Measurements from ENCODE around the gene CES4A. TPM values are rescaled to one million over a fixed set of nuclear protein-coding genes. Genes with fewer than 3 reads are reported as not detected.

The CES4A gene
- total RNA-seq, 2 experiments from 2014 or later, result 28.9 to 30.5 TPM

DNA sequence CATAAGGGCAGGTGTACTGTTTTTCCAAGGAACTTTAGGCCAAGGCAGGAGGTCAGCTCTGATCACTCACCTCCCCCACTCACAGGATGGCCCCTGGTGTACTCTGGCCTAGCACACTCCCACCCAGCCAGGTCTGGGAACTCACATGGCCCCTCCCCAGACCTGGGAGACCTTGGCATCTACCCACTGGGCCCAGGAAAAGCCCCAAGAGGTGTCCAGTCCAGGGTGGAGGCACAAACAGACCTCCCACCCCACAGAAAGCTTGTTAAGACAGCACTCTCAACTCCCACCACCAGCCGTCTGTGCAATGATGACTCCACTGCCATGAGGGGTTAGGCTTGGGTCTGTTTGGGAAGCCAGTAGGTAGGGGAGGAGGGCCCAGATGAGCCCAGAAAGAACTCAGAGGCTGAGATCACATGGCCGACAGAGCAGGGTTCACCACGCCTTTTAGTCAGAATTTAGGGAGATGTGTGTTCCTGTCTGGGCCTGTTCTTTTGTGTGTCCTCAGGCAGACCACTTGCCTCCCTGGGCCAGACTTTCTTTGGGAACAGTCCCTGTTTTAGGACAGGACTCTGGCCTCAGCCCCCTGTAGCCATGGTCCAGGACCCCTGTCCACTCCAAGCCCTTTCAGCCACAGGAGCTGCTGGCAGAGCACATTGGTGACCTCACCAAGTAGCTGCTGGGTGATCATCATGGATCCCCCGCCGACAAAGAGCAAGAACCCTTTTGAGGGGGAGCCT, 28.5 kb downstream of the CES4A start:
- no peak overlapping the region for H3K4me3 Mint-ChIP-seq
- POLR2A ChIA-PET, result interaction anchor here (0.6 kb wide), 1 partner anchor 134 kb away, joined by 3 read pairs; the partner anchor contains the start of gene B3GNT9
- no peak for DNase-seq
- CTCF ChIA-PET, result interaction anchor here (0.8 to 11.2 kb wide), 21 partner anchors 9 to 188 kb away, joined by 3 to 129 read pairs (median 6); partner anchors contain the start of genes B3GNT9, CBFB, E2F4 and FBXL8
- H3K9me3 Mint-ChIP-seq, result no peaks in the 10 kb centered on the region
- H3K4me1 Mint-ChIP-seq, result peaks cover 41% of the 10 kb centered on the region
- no peaks in the 10 kb centered on the region for H3K36me3 Mint-ChIP-seq (ENCODE audit: low read depth)
- peak overlapping the region; percentile 65 for H3K27ac Mint-ChIP-seq
- H3K27me3 Mint-ChIP-seq, result no peaks in the 10 kb centered on the region

- POLR2A ChIA-PET, result interaction anchor here (0.6 to 1.2 kb wide), 3 partner anchors 11 to 136 kb away, joined by 3 to 4 read pairs (median 3); partner anchors contain the start of gene B3GNT9
- no peaks in the 10 kb centered on the region for H3K36me3 Mint-ChIP-seq (ENCODE audit: low read depth)
Observed at GRCh38 chr16:67017421-67017750, 29.0 kb downstream of the CES4A start.

DNA sequence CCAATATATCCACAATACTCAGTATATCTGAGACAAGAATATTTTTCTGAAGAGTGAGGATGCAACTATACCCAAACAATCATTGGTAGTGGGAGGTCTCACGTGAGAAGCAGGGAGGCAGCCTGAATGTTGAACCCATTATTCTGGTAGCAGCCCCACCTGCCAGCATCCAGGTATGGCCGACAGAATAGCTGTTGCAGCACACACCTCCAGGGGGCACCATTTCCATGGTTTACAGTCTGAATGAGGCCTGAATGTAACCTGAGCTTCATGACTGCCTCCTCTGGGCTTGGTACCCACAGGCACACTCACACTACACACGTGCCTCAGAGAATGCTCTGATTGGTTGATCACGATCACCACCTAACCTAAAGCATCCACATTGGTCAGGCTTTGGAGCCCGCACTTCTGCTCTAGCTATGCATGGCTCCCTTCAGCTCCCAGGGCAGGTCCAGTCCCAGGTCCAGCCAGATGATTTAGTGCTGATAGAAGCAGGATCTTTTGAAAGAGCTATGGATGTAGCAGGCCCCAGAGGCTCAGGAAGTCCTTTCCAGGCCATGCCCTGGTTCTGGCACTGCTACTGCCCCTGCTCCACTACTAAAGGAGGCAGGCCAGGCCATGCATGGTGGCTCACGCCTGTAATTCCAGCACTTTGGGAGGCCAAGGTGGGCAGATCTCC, 29.6 kb downstream of the CES4A start:
- H3K4me1 Mint-ChIP-seq, result peaks cover 42% of the 10 kb centered on the region
- DNase-seq, result peak; percentile 94
- no peaks in the 10 kb centered on the region for H3K27me3 Mint-ChIP-seq
- ChIA-PET POLR2A (interaction anchor here (1.0 to 1.2 kb wide), 2 partner anchors 10 to 135 kb away, joined by 3 to 4 read pairs; no protein-coding TSS in a partner anchor), CTCF (interaction anchor here (0.6 to 11.2 kb wide), 60 partner anchors 10 to 231 kb away, joined by 3 to 129 read pairs (median 5); partner anchors contain the start of genes B3GNT9, CBFB, CES3 and CES4A)
- no peaks in the 10 kb centered on the region for H3K36me3 Mint-ChIP-seq (ENCODE audit: low read depth)
- H3K4me3 Mint-ChIP-seq, result no peak overlapping the region
- no peaks in the 10 kb centered on the region for H3K9me3 Mint-ChIP-seq
- peak overlapping the region; percentile 46 for H3K27ac Mint-ChIP-seq

More at GRCh38 chr16:67017421-67017750, 29.0 kb downstream of the CES4A start:
- CTCF ChIA-PET, result interaction anchor here (0.8 to 11.2 kb wide), 47 partner anchors 10 to 210 kb away, joined by 3 to 129 read pairs (median 6); partner anchors contain the start of genes B3GNT9, CBFB, CES4A and CIAO2B
- Mint-ChIP-seq H3K4me3 (no peak overlapping the region), H3K27me3 (no peaks in the 10 kb centered on the region), H3K27ac (no peak overlapping the region), H3K9me3 (no peaks in the 10 kb centered on the region), H3K4me1 (peaks cover 38% of the 10 kb centered on the region)
- DNase-seq, result no peak

DNA sequence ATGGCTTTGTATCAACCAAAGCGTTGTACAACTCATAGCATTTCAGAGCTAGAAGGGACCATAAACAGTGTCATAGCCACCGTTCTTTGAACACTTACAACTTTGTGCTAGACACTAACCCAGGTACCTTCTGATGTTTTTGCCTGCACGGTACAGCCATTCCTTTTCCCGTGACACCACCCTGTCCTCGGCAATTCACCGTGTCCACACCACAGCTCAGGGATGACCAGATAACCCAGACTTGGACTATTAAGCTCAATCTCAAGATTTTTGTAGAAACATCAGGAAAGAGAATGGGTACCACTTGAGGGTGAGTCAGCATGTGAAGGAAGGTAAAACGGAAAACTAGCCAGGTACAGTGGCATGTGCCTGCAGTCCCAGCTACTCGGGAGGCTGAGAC, 30.8 kb downstream of the CES4A start:
- DNase-seq, result no peak
- no peaks in the 10 kb centered on the region for H3K36me3 Mint-ChIP-seq (ENCODE audit: low read depth)
- ChIA-PET CTCF (interaction anchor here (0.7 to 11.2 kb wide), 17 partner anchors 9 to 433 kb away, joined by 3 to 129 read pairs (median 6); partner anchors contain the start of genes B3GNT9, CBFB, FBXL8 and TRADD), POLR2A (no interaction called here)
- no peak overlapping the region for H3K27ac Mint-ChIP-seq
- H3K4me3 Mint-ChIP-seq, result no peak overlapping the region
- H3K27me3 Mint-ChIP-seq, result no peaks in the 10 kb centered on the region
- H3K9me3 Mint-ChIP-seq, result no peaks in the 10 kb centered on the region
- H3K4me1 Mint-ChIP-seq, result peaks cover 40% of the 10 kb centered on the region

- Mint-ChIP-seq H3K36me3 (ENCODE audit: low read depth) (no peaks in the 10 kb centered on the region), H3K4me3 (no peak overlapping the region), H3K4me1 (peaks cover 34% of the 10 kb centered on the region), H3K27ac (no peak overlapping the region), H3K9me3 (no peaks in the 10 kb centered on the region), H3K27me3 (no peaks in the 10 kb centered on the region)
- ChIA-PET CTCF (interaction anchor here (0.6 to 11.2 kb wide), 5 partner anchors 10 to 188 kb away, joined by 3 to 129 read pairs (median 4); partner anchors contain the start of genes B3GNT9 and CES3), POLR2A (no interaction called here)
- DNase-seq, result no peak
Observed at GRCh38 chr16:67021321-67021720, 32.9 kb downstream of the CES4A start.

DNA sequence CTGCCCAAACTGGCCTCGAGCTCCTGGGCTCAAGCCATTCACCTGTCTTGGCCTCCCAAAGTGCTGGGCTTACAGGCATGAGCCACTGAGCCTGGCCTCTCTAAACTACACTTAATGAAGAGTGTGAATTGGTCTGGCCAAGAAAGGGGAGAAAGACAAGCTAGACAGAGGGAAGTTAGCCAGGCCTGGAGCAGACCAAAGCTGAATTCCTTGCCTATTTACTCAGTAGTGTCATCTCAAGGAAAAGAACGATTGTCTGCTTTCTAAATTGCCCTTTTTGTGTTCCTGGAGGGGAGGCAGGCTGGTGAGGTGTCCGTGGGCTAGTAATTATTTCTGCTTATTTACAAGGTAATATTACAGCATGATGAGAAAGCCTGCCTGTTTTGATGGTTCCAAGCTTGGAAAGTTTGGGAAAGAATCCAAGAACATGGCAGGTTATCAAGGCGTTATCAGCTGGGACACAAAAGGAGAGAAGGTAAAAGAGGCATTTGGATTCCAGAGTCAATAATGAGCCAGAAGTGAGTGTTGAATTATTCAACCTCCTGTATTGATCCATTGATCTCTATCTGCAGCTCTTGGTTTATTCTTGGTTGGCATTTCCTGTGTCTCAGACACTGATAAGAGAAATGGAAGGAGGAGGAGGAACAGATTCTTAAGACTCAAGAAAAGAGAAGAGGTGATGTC, 34.3 kb downstream of the CES4A start:
- POLR2A ChIA-PET, result interaction anchor here (0.6 to 1.4 kb wide), 2 partner anchors 9 to 10 kb away, joined by 3 read pairs; no protein-coding TSS in a partner anchor
- Mint-ChIP-seq H3K4me3 (no peak overlapping the region), H3K27ac (no peak overlapping the region), H3K36me3 (ENCODE audit: low read depth) (no peaks in the 10 kb centered on the region), H3K27me3 (no peaks in the 10 kb centered on the region), H3K9me3 (no peaks in the 10 kb centered on the region), H3K4me1 (peaks cover 35% of the 10 kb centered on the region)
- no peak for DNase-seq
- CTCF ChIA-PET, result interaction anchor here (0.6 to 1.9 kb wide), 12 partner anchors 9 to 140 kb away, joined by 3 to 8 read pairs (median 4); no protein-coding TSS in a partner anchor

DNA sequence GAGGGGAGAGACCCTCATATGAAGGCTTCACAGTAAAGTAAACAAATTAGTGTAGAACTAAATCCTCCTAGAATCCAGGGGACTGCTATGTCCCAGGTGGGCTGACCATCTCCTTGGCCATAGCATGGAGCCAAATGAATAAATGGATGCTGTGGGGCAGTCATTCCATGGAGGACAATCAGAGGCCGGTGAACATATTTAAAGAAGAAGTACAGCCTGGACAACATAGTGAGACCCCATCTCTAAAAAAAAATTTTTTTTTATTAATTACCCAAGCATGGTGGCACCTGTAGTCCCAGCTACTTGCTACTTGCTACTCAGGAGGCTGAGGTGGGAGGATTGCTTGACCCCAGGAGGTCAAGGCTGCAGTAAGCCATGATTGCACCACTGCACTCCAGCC, 35.3 kb downstream of the CES4A start:
- Mint-ChIP-seq H3K36me3 (ENCODE audit: low read depth) (no peaks in the 10 kb centered on the region), H3K4me1 (peaks cover 35% of the 10 kb centered on the region), H3K27me3 (no peaks in the 10 kb centered on the region), H3K4me3 (no peak overlapping the region), H3K27ac (no peak overlapping the region), H3K9me3 (no peaks in the 10 kb centered on the region)
- CTCF ChIA-PET, result interaction anchor here (1.0 to 1.6 kb wide), 2 partner anchors 11 to 132 kb away, joined by 3 to 4 read pairs; no protein-coding TSS in a partner anchor
- POLR2A ChIA-PET, result no interaction called here
- no peak for DNase-seq

DNA sequence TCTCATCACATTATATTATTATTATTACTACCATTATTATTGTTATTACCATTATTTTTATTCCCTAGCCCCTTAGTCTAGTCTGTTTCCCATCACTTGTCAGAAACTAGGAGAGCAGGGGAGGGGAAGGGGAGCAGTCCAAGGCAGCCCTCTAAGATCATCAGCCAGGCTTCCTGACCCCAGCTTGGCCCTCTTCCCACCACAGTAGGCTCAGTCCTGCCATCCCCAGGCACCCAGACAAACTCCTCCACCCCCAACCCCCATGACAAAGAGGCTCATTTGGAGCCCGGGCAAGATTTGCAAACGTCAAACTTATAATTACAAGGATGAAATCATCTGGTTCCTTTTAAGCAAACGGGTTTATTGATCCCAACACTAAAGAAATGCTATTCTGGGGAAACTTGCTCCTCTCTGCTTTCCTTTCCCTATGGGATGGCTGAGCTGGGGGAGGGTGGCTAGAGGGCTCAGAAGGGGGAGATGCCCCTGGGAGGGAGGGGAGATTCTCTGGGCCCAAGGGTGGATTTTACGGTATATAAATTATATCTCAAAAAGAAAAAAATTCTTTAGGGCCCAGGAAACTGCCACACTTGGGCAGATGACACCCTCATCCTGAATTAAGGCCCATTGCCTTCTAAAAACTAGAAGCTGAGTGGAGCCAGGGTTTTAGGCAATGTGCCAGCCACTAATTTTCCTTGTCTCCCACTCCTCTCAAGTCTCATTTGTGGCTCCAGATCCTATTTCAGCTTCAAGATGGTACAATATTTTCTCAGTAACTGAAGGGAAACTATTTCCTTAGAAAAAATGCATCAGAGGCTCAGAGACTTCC, 36.2 kb downstream of the CES4A start:
- Mint-ChIP-seq H3K36me3 (ENCODE audit: low read depth) (no peaks in the 10 kb centered on the region), H3K27ac (peak overlapping the region; percentile 36), H3K4me1 (peaks cover 35% of the 10 kb centered on the region), H3K27me3 (no peaks in the 10 kb centered on the region), H3K4me3 (no peak overlapping the region), H3K9me3 (no peaks in the 10 kb centered on the region)
- DNase-seq, result no peak
- ChIA-PET CTCF (interaction anchor here (1.0 to 1.6 kb wide), 2 partner anchors 12 to 131 kb away, joined by 3 to 4 read pairs; no protein-coding TSS in a partner anchor), POLR2A (no interaction called here)

DNA sequence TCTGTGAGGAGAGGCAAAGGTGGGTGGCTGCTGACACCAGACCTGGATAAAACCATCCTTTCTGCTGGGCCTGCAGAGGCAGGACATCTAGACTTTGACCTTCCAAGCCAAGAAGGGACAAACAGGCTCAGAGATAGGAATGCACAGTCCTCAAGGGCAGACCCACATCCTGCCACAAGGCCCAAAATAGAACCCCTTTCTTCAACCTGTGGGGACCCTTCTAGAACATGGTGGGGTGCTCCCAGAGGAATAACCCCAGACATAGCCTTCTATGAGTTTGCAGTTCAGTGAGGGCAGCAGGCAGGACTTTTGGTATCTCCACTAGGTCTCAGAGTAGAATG, 36.8 kb downstream of the CES4A start:
- Mint-ChIP-seq H3K36me3 (ENCODE audit: low read depth) (peaks cover 4% of the 10 kb centered on the region), H3K27ac (no peak overlapping the region), H3K27me3 (no peaks in the 10 kb centered on the region), H3K4me3 (no peak overlapping the region), H3K4me1 (peaks cover 38% of the 10 kb centered on the region), H3K9me3 (no peaks in the 10 kb centered on the region)
- ChIA-PET CTCF (interaction anchor here (0.6 to 3.3 kb wide), 3 partner anchors 26 to 130 kb away, joined by 4 to 11 read pairs (median 4); no protein-coding TSS in a partner anchor), POLR2A (interaction anchor here (0.6 kb wide), 1 partner anchor 249 kb away, joined by 6 read pairs; no protein-coding TSS in a partner anchor)
- no peak for DNase-seq

GRCh38 chr16:67026570-67026969, 38.2 kb downstream of the CES4A start:
- peaks cover 48% of the 10 kb centered on the region for H3K4me1 Mint-ChIP-seq
- peaks cover 16% of the 10 kb centered on the region for H3K36me3 Mint-ChIP-seq (ENCODE audit: low read depth)
- DNase-seq, result no peak
- H3K27ac Mint-ChIP-seq, result no peak overlapping the region
- H3K9me3 Mint-ChIP-seq, result no peaks in the 10 kb centered on the region
- no peaks in the 10 kb centered on the region for H3K27me3 Mint-ChIP-seq
- ChIA-PET POLR2A (interaction anchor here (0.5 kb wide), 1 partner anchor 198 kb away, joined by 3 read pairs; no protein-coding TSS in a partner anchor), CTCF (interaction anchor here (0.6 to 5.4 kb wide), 11 partner anchors 9 to 179 kb away, joined by 3 to 54 read pairs (median 3); no protein-coding TSS in a partner anchor)
- no peak overlapping the region for H3K4me3 Mint-ChIP-seq

DNA sequence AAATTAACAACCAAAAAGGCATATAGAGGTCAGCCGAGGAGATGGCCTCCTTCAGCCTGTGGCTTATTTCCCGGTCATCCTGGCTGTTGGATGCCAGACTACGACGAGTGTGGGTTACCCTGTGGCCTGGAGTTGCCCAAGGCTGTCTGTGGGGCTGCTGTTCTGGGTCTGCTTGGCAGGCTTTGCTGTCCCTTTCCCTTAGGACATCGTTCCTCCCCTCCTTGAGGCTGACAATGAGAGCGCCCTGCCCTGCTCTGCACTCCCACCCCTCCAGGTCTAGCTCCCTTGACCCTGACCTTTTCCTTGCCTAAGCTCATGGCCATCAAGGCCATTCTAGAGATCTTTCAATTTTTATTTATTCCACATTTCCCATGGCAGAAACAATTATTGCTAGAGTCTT, 38.7 kb downstream of the CES4A start:
- Mint-ChIP-seq H3K4me3 (peak overlapping the region; percentile 39), H3K27ac (peak overlapping the region; percentile 46), H3K27me3 (no peaks in the 10 kb centered on the region), H3K36me3 (ENCODE audit: low read depth) (peaks cover 21% of the 10 kb centered on the region), H3K4me1 (peaks cover 53% of the 10 kb centered on the region), H3K9me3 (no peaks in the 10 kb centered on the region)
- DNase-seq, result no peak
- POLR2A ChIA-PET, result no interaction called here
- CTCF ChIA-PET, result interaction anchor here (1.0 to 5.4 kb wide), 9 partner anchors 9 to 150 kb away, joined by 3 to 54 read pairs (median 4); no protein-coding TSS in a partner anchor

All from activated CD4-positive, alpha-beta T cell treated with anti-CD3 and anti-CD28 coated beads, Interleukin-2, amount 10 ng/mL, durations not matched to agents 7 days and 5 days (primary cell).